ENCODE measurements around the gene APLN.

APLN gene

GRCh38 chrX:129648514-129649267 lies 6.1 kb downstream of the APLN start:
- H3K4me1 ChIP-seq (ENCODE audit: control insufficient read depth, low read depth, low read length), result no peaks in the 10 kb centered on the region
- H3K9ac ChIP-seq (ENCODE audit: low read length), result no peak overlapping the region
- no peaks in the 10 kb centered on the region for H3K79me2 ChIP-seq (ENCODE audit: control insufficient read depth, insufficient read depth, low read length)
- H4K8ac ChIP-seq (ENCODE audit: low read depth, low read length), result no peak overlapping the region
- H3K23ac ChIP-seq (ENCODE audit: low read length), result no peak overlapping the region
- H4K5ac ChIP-seq (ENCODE audit: low read length), result no peak overlapping the region
- peaks cover 7% of the 10 kb centered on the region for H3K27me3 ChIP-seq (ENCODE audit: insufficient read depth, low read length, poor library complexity)
- no peak overlapping the region for H3K4ac ChIP-seq (ENCODE audit: low read depth, low read length)
- DNase-seq, result no peak
- no peak overlapping the region for H3K27ac ChIP-seq (ENCODE audit: low read depth, low read length)
- H2BK5ac ChIP-seq (ENCODE audit: low read length), result no peak overlapping the region
- no peak overlapping the region for H3K4me3 ChIP-seq (ENCODE audit: low read length)
- no peak overlapping the region for H2AK5ac ChIP-seq (ENCODE audit: low read length)
- H2BK15ac ChIP-seq (replicated peaks; ENCODE audit: low read depth), result no peak overlapping the region
- no CpG with 5 or more reads among the region's 20 CpGs for WGBS (ENCODE audit: extremely low coverage, insufficient coverage, low lambda C conversion rate)
- no peaks in the 10 kb centered on the region for H3K36me3 ChIP-seq (ENCODE audit: control insufficient read depth, insufficient read depth, low read length)
- H3K4me2 ChIP-seq (ENCODE audit: low read length), result no peak overlapping the region
- H3K79me1 ChIP-seq (ENCODE audit: low read length), result no peaks in the 10 kb centered on the region
- no peak overlapping the region for H3K18ac ChIP-seq (ENCODE audit: low read length)
- no peak overlapping the region for H2BK120ac ChIP-seq (ENCODE audit: low read depth, low read length)
- no peak overlapping the region for H3K56ac ChIP-seq (ENCODE audit: low read length)

- H2BK5ac ChIP-seq (ENCODE audit: low read length), result no peak overlapping the region
- no peak overlapping the region for H4K5ac ChIP-seq (ENCODE audit: low read length)
- no peaks in the 10 kb centered on the region for H3K79me2 ChIP-seq (ENCODE audit: control insufficient read depth, insufficient read depth, low read length)
- H3K9ac ChIP-seq (ENCODE audit: low read length), result no peak overlapping the region
- no peak overlapping the region for H2AK5ac ChIP-seq (ENCODE audit: low read length)
- no peak overlapping the region for H3K4me3 ChIP-seq (ENCODE audit: low read length)
- no peak overlapping the region for H3K56ac ChIP-seq (ENCODE audit: low read length)
- no peaks in the 10 kb centered on the region for H3K4me1 ChIP-seq (ENCODE audit: control insufficient read depth, low read depth, low read length)
- H2BK120ac ChIP-seq (ENCODE audit: low read depth, low read length), result no peak overlapping the region
- H3K4ac ChIP-seq (ENCODE audit: low read depth, low read length), result no peak overlapping the region
- no peak overlapping the region for H3K27ac ChIP-seq (ENCODE audit: low read depth, low read length)
- WGBS (ENCODE audit: extremely low coverage, insufficient coverage, low lambda C conversion rate), result no CpG with 5 or more reads among the region's 14 CpGs
- no peak overlapping the region for H3K18ac ChIP-seq (ENCODE audit: low read length)
- no peak overlapping the region for H2BK15ac ChIP-seq (replicated peaks; ENCODE audit: low read depth)
- no peak overlapping the region for H3K23ac ChIP-seq (ENCODE audit: low read length)
- no peaks in the 10 kb centered on the region for H3K36me3 ChIP-seq (ENCODE audit: control insufficient read depth, insufficient read depth, low read length)
- no peak for DNase-seq
- H3K4me2 ChIP-seq (ENCODE audit: low read length), result no peak overlapping the region
- H3K27me3 ChIP-seq (ENCODE audit: insufficient read depth, low read length, poor library complexity), result peaks cover 3% of the 10 kb centered on the region
- no peaks in the 10 kb centered on the region for H3K79me1 ChIP-seq (ENCODE audit: low read length)
- no peak overlapping the region for H4K8ac ChIP-seq (ENCODE audit: low read depth, low read length)
Observed at GRCh38 chrX:129647418-129648410, 7.0 kb downstream of the APLN start.

- no peak overlapping the region for H3K4ac ChIP-seq (ENCODE audit: low read depth, low read length)
- H4K8ac ChIP-seq (ENCODE audit: low read depth, low read length), result no peak overlapping the region
- no CpG with 5 or more reads among the region's 13 CpGs for WGBS (ENCODE audit: extremely low coverage, insufficient coverage, low lambda C conversion rate)
- no peaks in the 10 kb centered on the region for H3K4me1 ChIP-seq (ENCODE audit: control insufficient read depth, low read depth, low read length)
- no peak overlapping the region for H3K56ac ChIP-seq (ENCODE audit: low read length)
- H3K4me2 ChIP-seq (ENCODE audit: low read length), result no peak overlapping the region
- no peak overlapping the region for H3K4me3 ChIP-seq (ENCODE audit: low read length)
- H2BK120ac ChIP-seq (ENCODE audit: low read depth, low read length), result no peak overlapping the region
- H3K27me3 ChIP-seq (ENCODE audit: insufficient read depth, low read length, poor library complexity), result no peaks in the 10 kb centered on the region
- H3K9ac ChIP-seq (ENCODE audit: low read length), result no peak overlapping the region
- H3K23ac ChIP-seq (ENCODE audit: low read length), result no peak overlapping the region
- no peak overlapping the region for H4K5ac ChIP-seq (ENCODE audit: low read length)
- no peaks in the 10 kb centered on the region for H3K36me3 ChIP-seq (ENCODE audit: control insufficient read depth, insufficient read depth, low read length)
- H3K18ac ChIP-seq (ENCODE audit: low read length), result no peak overlapping the region
- H2BK15ac ChIP-seq (replicated peaks; ENCODE audit: low read depth), result no peak overlapping the region
- no peak for DNase-seq
- H2BK5ac ChIP-seq (ENCODE audit: low read length), result no peak overlapping the region
- no peak overlapping the region for H3K27ac ChIP-seq (ENCODE audit: low read depth, low read length)
- no peak overlapping the region for H2AK5ac ChIP-seq (ENCODE audit: low read length)
- H3K79me1 ChIP-seq (ENCODE audit: low read length), result no peaks in the 10 kb centered on the region
- no peaks in the 10 kb centered on the region for H3K79me2 ChIP-seq (ENCODE audit: control insufficient read depth, insufficient read depth, low read length)
Observed at GRCh38 chrX:129646566-129647417, 8.0 kb downstream of the APLN start.

GRCh38 chrX:129642641-129643040 lies 12.1 kb downstream of the APLN start:
- H2BK5ac ChIP-seq (ENCODE audit: low read length), result no peak overlapping the region
- H3K4me1 ChIP-seq (ENCODE audit: control insufficient read depth, low read depth, low read length), result no peaks in the 10 kb centered on the region
- H3K18ac ChIP-seq (ENCODE audit: low read length), result no peak overlapping the region
- no peaks in the 10 kb centered on the region for H3K79me2 ChIP-seq (ENCODE audit: control insufficient read depth, insufficient read depth, low read length)
- no CpG with 5 or more reads among the region's 4 CpGs for WGBS (ENCODE audit: extremely low coverage, insufficient coverage, low lambda C conversion rate)
- no peaks in the 10 kb centered on the region for H3K36me3 ChIP-seq (ENCODE audit: control insufficient read depth, insufficient read depth, low read length)
- no peak overlapping the region for H2BK120ac ChIP-seq (ENCODE audit: low read depth, low read length)
- H2AK5ac ChIP-seq (ENCODE audit: low read length), result no peak overlapping the region
- no peak overlapping the region for H4K8ac ChIP-seq (ENCODE audit: low read depth, low read length)
- H3K4me3 ChIP-seq (ENCODE audit: low read length), result no peak overlapping the region
- no peaks in the 10 kb centered on the region for H3K27me3 ChIP-seq (ENCODE audit: insufficient read depth, low read length, poor library complexity)
- H3K56ac ChIP-seq (ENCODE audit: low read length), result no peak overlapping the region
- H2BK15ac ChIP-seq (replicated peaks; ENCODE audit: low read depth), result no peak overlapping the region
- no peak overlapping the region for H3K4ac ChIP-seq (ENCODE audit: low read depth, low read length)
- H4K5ac ChIP-seq (ENCODE audit: low read length), result no peak overlapping the region
- H3K79me1 ChIP-seq (ENCODE audit: low read length), result no peaks in the 10 kb centered on the region
- no peak overlapping the region for H3K23ac ChIP-seq (ENCODE audit: low read length)
- H3K9ac ChIP-seq (ENCODE audit: low read length), result no peak overlapping the region
- H3K27ac ChIP-seq (ENCODE audit: low read depth, low read length), result no peak overlapping the region
- H3K4me2 ChIP-seq (ENCODE audit: low read length), result no peak overlapping the region
- DNase-seq, result no peak

GRCh38 chrX:129641941-129642340 lies 12.8 kb downstream of the APLN start:
- Histone ChIP-seq H3K79me2 (ENCODE audit: control insufficient read depth, insufficient read depth, low read length) (no peaks in the 10 kb centered on the region), H3K23ac (ENCODE audit: low read length) (no peak overlapping the region), H2BK15ac (replicated peaks; ENCODE audit: low read depth) (no peak overlapping the region), H4K5ac (ENCODE audit: low read length) (no peak overlapping the region), H3K18ac (ENCODE audit: low read length) (no peak overlapping the region), H2AK5ac (ENCODE audit: low read length) (no peak overlapping the region), H3K4ac (ENCODE audit: low read depth, low read length) (no peak overlapping the region), H3K4me2 (ENCODE audit: low read length) (no peak overlapping the region), H3K4me3 (ENCODE audit: low read length) (no peak overlapping the region), H3K27me3 (ENCODE audit: insufficient read depth, low read length, poor library complexity) (no peaks in the 10 kb centered on the region), H3K4me1 (ENCODE audit: control insufficient read depth, low read depth, low read length) (no peaks in the 10 kb centered on the region), H4K8ac (ENCODE audit: low read depth, low read length) (no peak overlapping the region), H2BK120ac (ENCODE audit: low read depth, low read length) (no peak overlapping the region), H3K27ac (ENCODE audit: low read depth, low read length) (no peak overlapping the region), H3K36me3 (ENCODE audit: control insufficient read depth, insufficient read depth, low read length) (no peaks in the 10 kb centered on the region), H2BK5ac (ENCODE audit: low read length) (no peak overlapping the region), H3K79me1 (ENCODE audit: low read length) (no peaks in the 10 kb centered on the region), H3K56ac (ENCODE audit: low read length) (no peak overlapping the region), H3K9ac (ENCODE audit: low read length) (no peak overlapping the region)
- WGBS (ENCODE audit: extremely low coverage, insufficient coverage, low lambda C conversion rate), result no CpG with 5 or more reads among the region's 3 CpGs
- no peak for DNase-seq

Data from mesendoderm (in vitro differentiated cells).